GM21528 (cell line): Measurements from ENCODE around the gene THEMIS.
"Not testable (repeated sequence)": the region's sequence is repeated elsewhere in the genome, so short reads cannot be mapped to it uniquely, and the experiment has no call there.

Experiments
- ATAC-seq: cut with Tn5 transposase; IDR thresholded peaks from one replicate; pipeline ENCODE4 v1.9.1; 2021; ENCODE audit warnings: mild to moderate bottlenecking, moderate library complexity; ENCODE audit not compliant: unreplicated experiment, low FRiP score

Gene THEMIS

GRCh38 chr6:127917766-127918165, 16.9 kb upstream of the THEMIS start:
- ATAC-seq: no peak

- no peak for ATAC-seq
Measured at GRCh38 chr6:127914240-127914639, 13.4 kb upstream of the THEMIS start.

GRCh38 chr6:127912914-127913313, 12.1 kb upstream of the THEMIS start:
- no peak for ATAC-seq

GRCh38 chr6:127907960-127908640, 7.2 kb upstream of the THEMIS start:
- ATAC-seq: peak; percentile 82

GRCh38 chr6:127904160-127904559, 3.3 kb upstream of the THEMIS start:
- ATAC-seq: no peak

- ATAC-seq: no peak
Measured at GRCh38 chr6:127902933-127903332, 2.1 kb upstream of the THEMIS start.

- ATAC-seq: no peak
Measured at GRCh38 chr6:127897484-127897883, 3.4 kb downstream of the THEMIS start.

- ATAC-seq: no peak
Measured at GRCh38 chr6:127894051-127894450, 6.8 kb downstream of the THEMIS start.

GRCh38 chr6:127893541-127893940, 7.3 kb downstream of the THEMIS start:
- no peak for ATAC-seq

GRCh38 chr6:127891731-127892326, 9.0 kb downstream of the THEMIS start:
- no peak for ATAC-seq

- ATAC-seq: no peak
Measured at GRCh38 chr6:127886603-127887002, 14.3 kb downstream of the THEMIS start.

- no peak for ATAC-seq
Measured at GRCh38 chr6:127884134-127884533, 16.7 kb downstream of the THEMIS start.

GRCh38 chr6:127881949-127882348, 18.9 kb downstream of the THEMIS start:
- ATAC-seq: not testable (repeated sequence)

- no peak for ATAC-seq
Measured at GRCh38 chr6:127880429-127880828, 20.4 kb downstream of the THEMIS start.

GRCh38 chr6:127879685-127880084, 21.2 kb downstream of the THEMIS start:
- no peak for ATAC-seq

GRCh38 chr6:127878115-127878514, 22.7 kb downstream of the THEMIS start:
- ATAC-seq: no peak

- no peak for ATAC-seq
Measured at GRCh38 chr6:127877231-127877630, 23.6 kb downstream of the THEMIS start.

GRCh38 chr6:127869772-127870404, 31.0 kb downstream of the THEMIS start:
- ATAC-seq: no peak

- ATAC-seq: no peak
Measured at GRCh38 chr6:127869183-127869582, 31.7 kb downstream of the THEMIS start.

GRCh38 chr6:127868338-127868737, 32.5 kb downstream of the THEMIS start:
- ATAC-seq: no peak

GRCh38 chr6:127866766-127867165, 34.1 kb downstream of the THEMIS start:
- ATAC-seq: no peak

- no peak for ATAC-seq
Measured at GRCh38 chr6:127865108-127865507, 35.8 kb downstream of the THEMIS start.
